Keratinocyte (primary cell): ENCODE data around the gene NECTIN2. TPM values are rescaled to one million over a fixed set of nuclear protein-coding genes. Genes with fewer than 3 reads are reported as not detected.

Source experiments
- DNase-seq: peaks from one replicate; pipeline ENCODE4 v3.0.0-alpha.2; 2011; ENCODE audit warnings: low read depth, missing footprints, low spot score
- FAIRE-seq: peaks from 2 replicates; lab custom pipeline; 2011; peaks lifted over from hg19 to GRCh38; lab: Jason Lieb, UNC
- H2AFZ ChIP-seq: 2 replicates; pipeline ENCODE4 v1.6.0; 2012; ENCODE audit warnings: low read length, control low read depth, inconsistent platforms; ENCODE audit not compliant: control insufficient read depth
- H3K27ac ChIP-seq: 2 replicates; pipeline ENCODE4 v1.5.1; 2011; ENCODE audit warnings: low read length; ENCODE audit not compliant: control insufficient read depth, insufficient read depth
- H3K27me3 ChIP-seq: 3 replicates; pipeline ENCODE4 v1.6.0; 2011; ENCODE audit warnings: low read length; ENCODE audit not compliant: control insufficient read depth, insufficient read depth; ENCODE audit errors: extremely low read depth
- H3K36me3 ChIP-seq, 2 experiments: 2 replicates in 1 of 2; 3 replicates in 1 of 2; pipeline ENCODE4 v1.5.1; 2011; ENCODE audit warnings: low read length in 2 of 2, mild to moderate bottlenecking in 1 of 2; ENCODE audit not compliant: control insufficient read depth in 2 of 2, insufficient read depth in 2 of 2; ENCODE audit errors: extremely low read depth in 1 of 2
- H3K4me1 ChIP-seq: 3 replicates; pipeline ENCODE4 v1.5.1; 2011; ENCODE audit warnings: low read length; ENCODE audit not compliant: control insufficient read depth, insufficient read depth; ENCODE audit errors: extremely low read depth
- H3K4me2 ChIP-seq: 3 replicates; pipeline ENCODE4 v1.6.0; 2011; ENCODE audit warnings: low read depth, low read length; ENCODE audit not compliant: control insufficient read depth, insufficient read depth; ENCODE audit errors: extremely low read depth
- H3K4me3 ChIP-seq, 3 experiments: fragments of 200-600 bp in 1 of 3; sonication (generic) in 1 of 3; 2 replicates in 2 of 3; 3 replicates in 1 of 3; pipeline ENCODE4 v1.5.1; 2011 to 2016; ENCODE audit warnings: low read length in 3 of 3, mild to moderate bottlenecking in 3 of 3, control low read depth in 2 of 3, inconsistent platforms in 1 of 3, low read depth in 1 of 3, mixed read lengths in 1 of 3, mixed run types in 1 of 3, moderate library complexity in 1 of 3; ENCODE audit not compliant: control insufficient read depth in 2 of 3, insufficient read depth in 2 of 3; ENCODE audit errors: extremely low read depth in 1 of 3
- H3K79me2 ChIP-seq: 2 replicates; pipeline ENCODE4 v1.6.0; 2012; ENCODE audit warnings: low read length; ENCODE audit not compliant: control insufficient read depth, insufficient read depth
- H3K9ac ChIP-seq: 3 replicates; pipeline ENCODE4 v1.6.0; 2011; ENCODE audit warnings: low read length; ENCODE audit not compliant: control insufficient read depth, insufficient read depth; ENCODE audit errors: extremely low read depth
- H3K9me1 ChIP-seq: 3 replicates; pipeline ENCODE4 v1.6.0; 2011; ENCODE audit warnings: low read length; ENCODE audit not compliant: control insufficient read depth, insufficient read depth; ENCODE audit errors: extremely low read depth
- H3K9me3 ChIP-seq: 2 replicates; pipeline ENCODE4 v1.5.1; 2012; ENCODE audit warnings: low read depth, low read length; ENCODE audit not compliant: control insufficient read depth
- H4K20me1 ChIP-seq: 3 replicates; pipeline ENCODE4 v1.6.0; 2011; ENCODE audit warnings: low read length; ENCODE audit not compliant: control insufficient read depth, insufficient read depth; ENCODE audit errors: extremely low read depth
- CTCF ChIP-seq, 3 experiments: IDR thresholded peaks in 1 of 3; conservative IDR thresholded peaks in 1 of 3; optimal IDR thresholded peaks in 1 of 3; 2 replicates in 2 of 3; 3 replicates in 1 of 3; pipeline versions ENCODE3 to v1.5.1; 2011; ENCODE audit warnings: low read length in 3 of 3, mild to moderate bottlenecking in 3 of 3, moderate library complexity in 2 of 3, control low read depth in 1 of 3, inconsistent platforms in 1 of 3; ENCODE audit not compliant: insufficient read depth in 2 of 3; ENCODE audit errors: extremely low read depth in 1 of 3
- EZH2 ChIP-seq: IDR thresholded peaks from one replicate; pipeline ENCODE4 v1.6.1; 2012; ENCODE audit warnings: inconsistent platforms, mild to moderate bottlenecking, low read length, moderate library complexity
- dilution Hi-C: fragments of 300-500 bp; cut with MboI; formaldehyde crosslinking; loops from one replicate; pipeline ENCODE4 v1.7.0; 2020; ENCODE audit warnings: low sequenced_read_pairs; ENCODE audit not compliant: extremely low pct_ligation_motif_present
- polyA plus RNA-seq, 5 experiments: library from polyadenylated mRNA; depleted of rRNA in 3 of 5; stranded (reverse) in 3 of 5; stranded (forward) in 1 of 5; unstranded in 1 of 5; fragments of >200 nt; gene quantifications; 1 replicate in 1 of 5; 2 replicates in 3 of 5; 3 replicates in 1 of 5; pipeline versions ENCODE4 v1.2.1 to v1.2.3, GENCODE V29; 2011 to 2012; ENCODE audit warnings: missing spikeins in 2 of 5, low read depth in 1 of 5, low replicate concordance in 1 of 5

Gene NECTIN2
- polyA plus RNA-seq, 1 donor (not counting 4 experiments of a cell fraction or from before 2014, with no cell fraction given) = 26.8 TPM

- Histone ChIP-seq H4K20me1 (peaks cover 6% of the 10 kb centered on the region), H3K9me1 (no peaks in the 10 kb centered on the region), H3K4me1 (peaks cover 26% of the 10 kb centered on the region), H3K27ac (no peak overlapping the region), H3K27me3 (no peaks in the 10 kb centered on the region), H3K4me3 (no peak overlapping the region), H2AFZ (no peak overlapping the region), H3K79me2 (no peaks in the 10 kb centered on the region), H3K36me3 (peaks cover 21 to 22% of the 10 kb centered on the region in 2 experiments), H3K9me3 (no peaks in the 10 kb centered on the region), H3K9ac (no peak overlapping the region), H3K4me2 (no peak overlapping the region)
- no peak for FAIRE-seq
- TF ChIP-seq EZH2 (no peak), CTCF (optimal IDR thresholded peaks at IDR 0.05 in 1 of 3, IDR thresholded peaks at IDR 0.05 in 1 of 3, conservative IDR thresholded peaks at IDR 0.05 in 1 of 3; ENCODE audit: extremely low read depth in 1 of 3, insufficient read depth in 2 of 3, low read length in 3 of 3) (no peak)
- dilution Hi-C loops = no loop called here
- DNase-seq = no peak
Measured at GRCh38 chr19:44803442-44804428, 42.4 kb upstream of the NECTIN2 start.

GRCh38 chr19:44806291-44806690 lies 39.8 kb upstream of the NECTIN2 start:
- Histone ChIP-seq H3K79me2 (no peaks in the 10 kb centered on the region), H3K9ac (no peak overlapping the region), H2AFZ (no peak overlapping the region), H4K20me1 (peaks cover 6% of the 10 kb centered on the region), H3K9me3 (no peaks in the 10 kb centered on the region), H3K4me2 (no peak overlapping the region), H3K9me1 (no peaks in the 10 kb centered on the region), H3K4me1 (peaks cover 42% of the 10 kb centered on the region), H3K36me3 (peaks cover 12 to 20% of the 10 kb centered on the region in 2 experiments), H3K27me3 (no peaks in the 10 kb centered on the region), H3K27ac (peak overlapping the region; percentile 1), H3K4me3 (no peak overlapping the region)
- no peak for TF ChIP-seq CTCF (optimal IDR thresholded peaks at IDR 0.05 in 1 of 3, IDR thresholded peaks at IDR 0.05 in 1 of 3, conservative IDR thresholded peaks at IDR 0.05 in 1 of 3; ENCODE audit: extremely low read depth in 1 of 3, insufficient read depth in 2 of 3, low read length in 3 of 3)
- no peak for TF ChIP-seq EZH2
- no peak for DNase-seq
- dilution Hi-C loops = no loop called here
- FAIRE-seq = no peak
